Heart left ventricle (tissue), 16 donors: ENCODE results near the gene OR6Y1. TPM values are rescaled to one million over a fixed set of nuclear protein-coding genes. Genes with fewer than 3 reads are reported as not detected.

Experiments used
- ATAC-seq, 4 donors: fragments of 200-7000 bp; cut with Tn5 transposase; one replicate each; pipeline ENCODE4 v1.9.1; 2020 to 2022; ENCODE audit warnings: moderate library complexity in 4 of 4, mild to moderate bottlenecking in 3 of 4, moderate number of reproducible peaks in 1 of 4
- DNase-seq, 5 donors: peaks; one replicate each; pipeline ENCODE4 v3.0.0-alpha.2; 2020
- H3K27ac ChIP-seq, 12 donors: fragments of 200-600 bp; sonication (generic) in 4 of 12; one replicate each; pipeline versions ENCODE4 v1.5.0 to v1.8.0; 2016 to 2022; ENCODE audit warnings: mild to moderate bottlenecking in 2 of 12
- H3K27me3 ChIP-seq, 9 donors: fragments of 200-600 bp; sonication (generic) in 2 of 9; one replicate each; pipeline versions ENCODE4 v1.5.1 to v1.8.0; 2016 to 2022; ENCODE audit warnings: mild to moderate bottlenecking in 3 of 9
- H3K36me3 ChIP-seq, 9 donors: fragments of 200-600 bp; sonication (generic) in 2 of 9; one replicate each; pipeline versions ENCODE4 v1.5.0 to v1.8.0; 2018 to 2022; ENCODE audit warnings: mild to moderate bottlenecking in 2 of 9
- H3K4me1 ChIP-seq, 12 donors: fragments of 200-600 bp; sonication (generic) in 4 of 12; one replicate each; pipeline versions ENCODE4 v1.5.0 to v1.8.0; 2016 to 2022; ENCODE audit warnings: mild to moderate bottlenecking in 3 of 12
- H3K4me3 ChIP-seq, 12 donors: fragments of 200-600 bp; sonication (generic) in 4 of 12; one replicate each; pipeline versions ENCODE4 v1.5.0 to v1.8.0; 2017 to 2022; ENCODE audit warnings: mild to moderate bottlenecking in 9 of 12, moderate library complexity in 4 of 12
- H3K9me3 ChIP-seq, 12 donors: fragments of 200-600 bp; sonication (generic) in 4 of 12; one replicate each; pipeline versions ENCODE4 v1.5.0 to v1.8.0; 2016 to 2022; ENCODE audit warnings: mild to moderate bottlenecking in 1 of 12
- POLR2A ChIP-seq, 2 donors: fragments of 450-650 bp; IDR thresholded peaks; one replicate each; pipeline ENCODE4 v1.6.1; 2017; ENCODE audit warnings: antibody characterized with exemption in 2 of 2, mild to moderate bottlenecking in 2 of 2, moderate library complexity in 2 of 2
- WGBS, 4 donors: extraction: QIAGEN DNeasy Blood & Tissue Kit in 2 of 4; methylation state at CpG; one replicate each; pipeline versions ENCODE4 v1.1.5 to v1.1.7; 2013 to 2018; 5-methylcytosine and 5-hydroxymethylcytosine counted together
- intact Hi-C, 10 donors: fragments of 100-400 bp; cut with DNase I; formaldehyde crosslinking; loops; one replicate each; pipeline versions ENCODE4 v1.11.1 to v1.14.2; 2022
- long read RNA-seq, 3 donors: library from polyadenylated mRNA; unstranded; transcript quantifications; one replicate each; pipeline ENCODE4 v2.0.0, GENCODE V29; 2020 to 2021
- polyA plus RNA-seq, 2 donors: library from polyadenylated mRNA; stranded (reverse); fragments of 200-250 nt; gene quantifications; one replicate each; pipeline ENCODE4 v1.2.3, GENCODE V29; 2013
- total RNA-seq, 9 donors: library from RNA; depleted of rRNA in 2 of 9; stranded (reverse); fragments of >200 nt in 2 of 9; fragmentation: NEBNext Ultra II Directional in 3 of 9; extraction: Animal tissue kit (Norgen Biotek cat#: 25700) in 3 of 9; gene quantifications; one replicate each; pipeline versions ENCODE4 v1.1.0 to v1.2.4, GENCODE V29; 2016 to 2023
- TF ChIP-seq, protein P1 (sequence below), 12 donors: fragments of 200-600 bp; sonication (generic) in 4 of 12; IDR thresholded peaks; one replicate each; pipeline versions ENCODE4 v1.5.0 to v1.8.0; 2018 to 2022; ENCODE audit warnings: antibody characterized with exemption in 12 of 12, mild to moderate bottlenecking in 5 of 12
- donor health status: ischemic (EF 13 %, LVEDD 7.1; RV severe dilation, severe dysfunction).
- donor health status: healthy with polysubstance abuse.
- donor health status: DM: no; HTN: yes; CAD: no.
- donor health status: DM: no; HTN: no; CAD: no.
- donor health status: ischemic (EF 25% LVEDD 6.9; RV normal size, moderate dysfunction).
- donor health status: ischemic (EF 25% LVEDD 5.7; RV mildly dilated, moderate dysfunction).
- donor health status: healthy.
- donor health status: DM: yes; HTN: yes; CAD: no.
- donor health status: ischemic (EF 35%, LVEDD 5.7; RV mildly dilated, moderate dysfunction).
- donor health status: nonischemic (EF 11% LVEDD 7.7; RV severe dilation, severe dysfunction).
- donor health status: DM: yes; HTN: yes; CAD: no.
- donor health status: PGD.
- donor health status: ischemic (EF 29% LVEDD 5.4; RV normal size, mild dysfunction).
- donor health status: nonischemic (EF 23%, LVEDD 6.1; RV moderate dilation, normal function).

Gene OR6Y1
- total RNA-seq (not detected), polyA plus RNA-seq (not detected)
- long read RNA-seq, donor 1, result 0 reads
- long read RNA-seq, donor 2, result 0 reads
- long read RNA-seq, donor 3, result 0 reads

GRCh38 chr1:158554352-158554751 lies at the start of gene OR6Y1:
Gene OR6Y1 (minus strand): TSS chr1:158554405. CDS start chr1:158548105, 6,300 bp downstream.
- peak within 1 kb of the TSS in 5 of 12 donors; percentile 21 to 72 (median 56) for H3K27ac ChIP-seq
- H3K27me3 ChIP-seq, result no peaks in the 10 kb centered on the region
- H3K4me1 ChIP-seq, result no peaks in the 10 kb centered on the region
- peak in 1 of 2 donors; percentile 11 for TF ChIP-seq POLR2A (IDR thresholded peaks at IDR 0.05)
- TF ChIP-seq, protein P1, sequence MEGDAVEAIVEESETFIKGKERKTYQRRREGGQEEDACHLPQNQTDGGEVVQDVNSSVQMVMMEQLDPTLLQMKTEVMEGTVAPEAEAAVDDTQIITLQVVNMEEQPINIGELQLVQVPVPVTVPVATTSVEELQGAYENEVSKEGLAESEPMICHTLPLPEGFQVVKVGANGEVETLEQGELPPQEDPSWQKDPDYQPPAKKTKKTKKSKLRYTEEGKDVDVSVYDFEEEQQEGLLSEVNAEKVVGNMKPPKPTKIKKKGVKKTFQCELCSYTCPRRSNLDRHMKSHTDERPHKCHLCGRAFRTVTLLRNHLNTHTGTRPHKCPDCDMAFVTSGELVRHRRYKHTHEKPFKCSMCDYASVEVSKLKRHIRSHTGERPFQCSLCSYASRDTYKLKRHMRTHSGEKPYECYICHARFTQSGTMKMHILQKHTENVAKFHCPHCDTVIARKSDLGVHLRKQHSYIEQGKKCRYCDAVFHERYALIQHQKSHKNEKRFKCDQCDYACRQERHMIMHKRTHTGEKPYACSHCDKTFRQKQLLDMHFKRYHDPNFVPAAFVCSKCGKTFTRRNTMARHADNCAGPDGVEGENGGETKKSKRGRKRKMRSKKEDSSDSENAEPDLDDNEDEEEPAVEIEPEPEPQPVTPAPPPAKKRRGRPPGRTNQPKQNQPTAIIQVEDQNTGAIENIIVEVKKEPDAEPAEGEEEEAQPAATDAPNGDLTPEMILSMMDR (IDR thresholded peaks at IDR 0.05), result no peak
- DNase-seq, result peak in 3 of 5 donors; percentile 18 to 26 (median 20)
- peak in 2 of 4 donors; percentile 10 to 29 for ATAC-seq
- H3K4me3 ChIP-seq, result peak within 1 kb of the TSS in 3 of 12 donors; percentile 5 to 28 (median 12)
- intact Hi-C loops, result no loop called here
- no peaks in the 10 kb centered on the region for H3K9me3 ChIP-seq
- H3K36me3 ChIP-seq, result no peaks in the 10 kb centered on the region
- 51 to 75% (median 64%) methylated on average over 3 of the region's 3 CpGs for WGBS, 4 donors

DNA sequence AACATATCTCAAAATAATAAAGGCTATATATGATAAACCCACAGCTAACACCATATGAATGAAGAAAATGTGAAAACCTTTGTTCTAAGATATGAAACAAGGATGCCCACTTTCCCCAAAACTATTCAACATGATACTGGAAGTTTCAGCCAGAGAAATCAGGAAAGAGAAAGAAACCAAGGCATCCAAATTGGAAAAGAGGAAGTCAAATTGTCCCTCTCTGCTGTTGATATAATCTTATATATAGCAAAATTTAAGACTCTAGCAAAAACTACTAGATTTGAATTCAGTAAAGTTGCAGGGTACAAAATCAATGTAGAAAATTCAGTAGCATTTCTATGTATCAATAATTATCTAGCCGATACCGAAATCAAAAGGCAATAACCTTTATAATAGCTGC lies 46.5 kb upstream of the OR6Y1 start:
- Histone ChIP-seq H3K36me3 (no peaks in the 10 kb centered on the region), H3K4me3 (no peak overlapping the region), H3K9me3 (peaks cover 0 to 40% (median 13%) of the 10 kb centered on the region in 12 donors), H3K27ac (no peak overlapping the region), H3K4me1 (no peaks in the 10 kb centered on the region), H3K27me3 (no peaks in the 10 kb centered on the region)
- DNase-seq (no peak), ATAC-seq (no peak)
- intact Hi-C loops, result no loop called here
- 50 to 96% (median 89%) methylated on average over 2 of the region's 2 CpGs for WGBS, 4 donors
- no peak for TF ChIP-seq POLR2A (IDR thresholded peaks at IDR 0.05)
- TF ChIP-seq, protein P1 (IDR thresholded peaks at IDR 0.05), result no peak

DNA sequence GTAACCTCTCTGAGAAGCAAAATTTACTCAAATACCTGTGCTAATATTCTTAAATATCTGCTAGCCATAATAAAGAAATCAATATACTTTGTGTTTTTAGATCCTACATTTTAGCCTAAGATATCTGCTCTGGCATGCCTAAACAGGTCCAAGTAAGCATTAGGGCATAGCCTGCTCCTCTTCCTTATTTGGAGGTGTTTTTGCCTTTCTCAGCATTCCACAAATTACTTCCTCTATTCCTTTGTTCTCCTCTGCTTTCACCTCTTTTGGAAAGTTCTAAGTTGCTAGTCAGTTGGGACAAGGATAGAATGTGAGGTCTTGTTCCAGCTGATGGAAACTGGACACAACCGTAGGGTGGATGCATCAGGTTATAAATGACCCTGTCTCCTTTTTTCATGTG lies 32.7 kb upstream of the OR6Y1 start:
- ATAC-seq (no peak), DNase-seq (no peak)
- 78 to 85% (median 84%) methylated on average over 1 of the region's 1 CpG for WGBS, 4 donors
- H3K36me3 ChIP-seq, result no peaks in the 10 kb centered on the region
- no peak overlapping the region for H3K4me3 ChIP-seq
- intact Hi-C loops, result no loop called here
- no peak for TF ChIP-seq POLR2A (IDR thresholded peaks at IDR 0.05)
- TF ChIP-seq, protein P1 (IDR thresholded peaks at IDR 0.05), result no peak
- H3K9me3 ChIP-seq, result peaks cover 0 to 24% (median 7%) of the 10 kb centered on the region in 12 donors
- no peak overlapping the region for H3K27ac ChIP-seq
- no peaks in the 10 kb centered on the region for H3K4me1 ChIP-seq
- H3K27me3 ChIP-seq, result no peaks in the 10 kb centered on the region

DNA sequence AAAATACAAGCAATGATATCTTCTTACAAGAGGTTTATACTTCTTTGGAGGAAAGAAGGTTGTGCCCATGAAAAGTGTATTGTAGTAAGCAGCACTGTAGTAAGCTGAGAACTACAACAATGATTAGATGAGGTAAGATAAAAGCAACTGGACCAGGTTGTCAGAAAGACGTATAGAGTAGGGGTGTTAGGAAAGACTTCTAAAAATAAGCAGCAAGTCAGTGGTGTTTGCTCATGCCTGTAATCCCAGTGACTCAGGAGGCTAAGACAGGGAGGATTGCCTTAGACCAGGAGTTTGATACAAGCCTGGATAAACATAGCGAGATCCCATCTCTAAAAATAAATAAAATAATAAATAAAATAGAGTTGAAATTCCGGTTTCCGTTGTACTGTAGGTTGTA lies 29.8 kb upstream of the OR6Y1 start:
- WGBS, 4 donors, result 51 to 57% (median 54%) methylated on average over 4 of the region's 4 CpGs
- ATAC-seq (no peak), DNase-seq (no peak)
- TF ChIP-seq, protein P1 (IDR thresholded peaks at IDR 0.05), result no peak
- TF ChIP-seq POLR2A (IDR thresholded peaks at IDR 0.05), result no peak
- no peak overlapping the region for H3K27ac ChIP-seq
- no peak overlapping the region for H3K4me3 ChIP-seq
- intact Hi-C loops, result no loop called here
- no peaks in the 10 kb centered on the region for H3K4me1 ChIP-seq
- no peaks in the 10 kb centered on the region for H3K27me3 ChIP-seq
- H3K36me3 ChIP-seq, result no peaks in the 10 kb centered on the region
- H3K9me3 ChIP-seq, result peaks cover 0 to 24% (median 7%) of the 10 kb centered on the region in 12 donors
